Parathyroid adenoma (tissue), 2 donors: Measurements from ENCODE around the gene TRIOBP.

Experiments used
- H2AFZ ChIP-seq: fragments of 300-600 bp; sonication (generic); one replicate; pipeline ENCODE4 v1.7.0; 2017; ENCODE audit warnings: antibody characterized with exemption, mild to moderate bottlenecking
- H3K27ac ChIP-seq: fragments of 300-600 bp; sonication (generic); one replicate; pipeline ENCODE4 v1.7.0; 2017
- H3K27me3 ChIP-seq: fragments of 300-600 bp; sonication (generic); one replicate; pipeline ENCODE4 v1.7.0; 2017; ENCODE audit warnings: low read length; ENCODE audit not compliant: control insufficient read depth, insufficient read depth
- H3K36me3 ChIP-seq: fragments of 300-600 bp; sonication (generic); one replicate; pipeline ENCODE4 v1.7.0; 2017; ENCODE audit warnings: low read length; ENCODE audit not compliant: control insufficient read depth, insufficient read depth
- H3K4me1 ChIP-seq: fragments of 300-600 bp; sonication (generic); one replicate; pipeline ENCODE4 v1.7.0; 2017; ENCODE audit warnings: control low read depth
- H3K4me2 ChIP-seq: fragments of 300-600 bp; sonication (generic); one replicate; pipeline ENCODE4 v1.7.0; 2017; ENCODE audit warnings: low read length
- H3K4me3 ChIP-seq: fragments of 300-600 bp; sonication (generic); one replicate; pipeline ENCODE4 v1.7.0; 2017; ENCODE audit warnings: low read depth, low read length
- H3K79me2 ChIP-seq: fragments of 300-600 bp; sonication (generic); one replicate; pipeline ENCODE4 v1.7.0; 2017; ENCODE audit warnings: control low read depth
- H3K9ac ChIP-seq: fragments of 300-600 bp; sonication (generic); one replicate; pipeline ENCODE4 v1.7.0; 2017; ENCODE audit warnings: mild to moderate bottlenecking
- H3K9me3 ChIP-seq: fragments of 300-600 bp; sonication (generic); one replicate; pipeline ENCODE4 v1.7.0; 2017; ENCODE audit warnings: low read length; ENCODE audit not compliant: control insufficient read depth
- CTCF ChIP-seq: fragments of 300-600 bp; sonication (generic); IDR thresholded peaks from one replicate; pipeline ENCODE4 v1.7.0; 2017; ENCODE audit warnings: antibody characterized with exemption, mild to moderate bottlenecking
- donor health status: primary hyperparathyroidism.

The TRIOBP gene

GRCh38 chr22:37662039-37662438 lies 34.8 kb upstream of the TRIOBP start:
- Histone ChIP-seq H3K27me3 (no peaks in the 10 kb centered on the region), H3K9ac (no peak overlapping the region), H3K79me2 (no peaks in the 10 kb centered on the region), H3K4me2 (no peak overlapping the region), H2AFZ (no peak overlapping the region), H3K4me1 (peaks cover 9% of the 10 kb centered on the region), H3K4me3 (no peak overlapping the region), H3K36me3 (no peaks in the 10 kb centered on the region), H3K9me3 (no peaks in the 10 kb centered on the region), H3K27ac (no peak overlapping the region)
- TF ChIP-seq CTCF: no peak

GRCh38 chr22:37663521-37664140 lies 33.2 kb upstream of the TRIOBP start:
- no peaks in the 10 kb centered on the region for H3K36me3 ChIP-seq
- H3K4me2 ChIP-seq: no peak overlapping the region
- H3K79me2 ChIP-seq: no peaks in the 10 kb centered on the region
- no peak overlapping the region for H3K27ac ChIP-seq
- peaks cover 5% of the 10 kb centered on the region for H3K4me1 ChIP-seq
- H3K4me3 ChIP-seq: no peak overlapping the region
- H2AFZ ChIP-seq: no peak overlapping the region
- H3K27me3 ChIP-seq: no peaks in the 10 kb centered on the region
- H3K9ac ChIP-seq: no peak overlapping the region
- H3K9me3 ChIP-seq: no peaks in the 10 kb centered on the region
- TF ChIP-seq CTCF: no peak

DNA sequence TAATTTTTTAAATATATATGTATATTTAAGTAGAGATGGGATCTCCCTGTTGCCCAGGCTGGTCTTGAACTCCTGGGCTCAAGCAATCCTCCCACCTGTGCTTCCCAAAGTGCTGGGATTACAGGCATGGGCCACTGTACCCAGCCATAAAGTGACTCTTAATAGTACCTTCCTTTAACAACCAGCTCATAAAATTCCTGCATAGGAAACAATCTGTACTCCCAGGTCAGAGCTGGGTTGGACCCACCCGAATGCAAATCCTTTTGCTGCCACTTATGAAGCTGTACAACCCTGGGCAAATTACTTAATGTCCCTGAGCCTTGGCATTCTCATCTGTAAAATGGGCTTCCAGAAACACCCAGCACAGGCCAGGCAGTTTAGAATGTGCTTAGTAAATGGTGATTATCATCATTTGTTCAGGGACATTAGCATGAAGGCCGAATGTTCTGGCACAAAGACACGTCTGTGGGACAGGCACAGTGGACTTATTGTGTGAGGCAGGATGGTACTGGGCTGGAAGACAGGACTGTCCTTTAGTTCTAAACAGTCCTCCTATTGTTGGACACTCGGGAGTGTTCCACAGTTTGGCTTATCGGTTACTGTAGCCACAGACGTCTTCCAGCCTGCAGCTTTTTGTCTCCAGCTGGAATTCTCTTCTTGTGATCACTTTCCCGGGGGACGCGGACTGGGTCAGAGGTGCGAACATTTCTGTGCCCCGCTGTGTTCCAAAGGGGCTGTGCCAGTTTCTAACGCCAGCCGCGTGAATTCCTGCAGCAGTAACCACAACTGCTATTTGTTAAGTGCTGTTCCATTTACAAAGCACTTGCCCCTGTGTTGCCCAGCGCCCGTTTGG lies 32.4 kb upstream of the TRIOBP start:
- Histone ChIP-seq H3K4me1 (peaks cover 5% of the 10 kb centered on the region), H3K79me2 (no peaks in the 10 kb centered on the region), H3K4me2 (no peak overlapping the region), H3K4me3 (no peak overlapping the region), H3K36me3 (no peaks in the 10 kb centered on the region), H3K9ac (no peak overlapping the region), H3K27me3 (no peaks in the 10 kb centered on the region), H3K9me3 (no peaks in the 10 kb centered on the region), H2AFZ (no peak overlapping the region), H3K27ac (no peak overlapping the region)
- no peak for TF ChIP-seq CTCF

DNA sequence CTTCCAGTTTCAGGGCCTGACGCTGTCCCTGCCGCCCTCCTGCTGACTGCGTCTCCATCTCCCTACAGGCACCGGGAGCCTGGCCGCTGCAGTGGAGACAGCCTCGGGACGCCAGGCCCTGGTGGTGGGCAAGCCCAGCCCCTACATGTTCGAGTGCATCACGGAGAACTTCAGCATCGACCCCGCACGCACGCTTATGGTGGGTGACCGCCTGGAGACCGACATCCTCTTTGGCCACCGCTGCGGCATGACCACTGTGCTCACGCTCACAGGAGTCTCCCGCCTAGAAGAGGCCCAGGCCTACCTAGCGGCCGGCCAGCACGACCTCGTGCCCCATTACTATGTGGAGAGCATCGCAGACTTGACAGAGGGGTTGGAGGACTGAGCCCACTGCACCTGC lies 31.4 kb upstream of the TRIOBP start:
- Histone ChIP-seq H3K4me2 (no peak overlapping the region), H3K9ac (no peak overlapping the region), H3K9me3 (no peaks in the 10 kb centered on the region), H2AFZ (no peak overlapping the region), H3K79me2 (no peaks in the 10 kb centered on the region), H3K27ac (no peak overlapping the region), H3K36me3 (no peaks in the 10 kb centered on the region), H3K4me3 (no peak overlapping the region), H3K27me3 (no peaks in the 10 kb centered on the region), H3K4me1 (no peaks in the 10 kb centered on the region)
- no peak for TF ChIP-seq CTCF
